CD4-positive, alpha-beta T cell treated with Interleukin-10 for 1 hour (primary cell): ENCODE data around the gene TUBB3.
"Not testable (repeated sequence)": the region's sequence is repeated elsewhere in the genome, so short reads cannot be mapped to it uniquely, and the experiment has no call there.

Experiments used
- DNase-seq: peaks from one replicate; pipeline ENCODE4 v3.0.0-alpha.2; 2020

Gene TUBB3

DNA sequence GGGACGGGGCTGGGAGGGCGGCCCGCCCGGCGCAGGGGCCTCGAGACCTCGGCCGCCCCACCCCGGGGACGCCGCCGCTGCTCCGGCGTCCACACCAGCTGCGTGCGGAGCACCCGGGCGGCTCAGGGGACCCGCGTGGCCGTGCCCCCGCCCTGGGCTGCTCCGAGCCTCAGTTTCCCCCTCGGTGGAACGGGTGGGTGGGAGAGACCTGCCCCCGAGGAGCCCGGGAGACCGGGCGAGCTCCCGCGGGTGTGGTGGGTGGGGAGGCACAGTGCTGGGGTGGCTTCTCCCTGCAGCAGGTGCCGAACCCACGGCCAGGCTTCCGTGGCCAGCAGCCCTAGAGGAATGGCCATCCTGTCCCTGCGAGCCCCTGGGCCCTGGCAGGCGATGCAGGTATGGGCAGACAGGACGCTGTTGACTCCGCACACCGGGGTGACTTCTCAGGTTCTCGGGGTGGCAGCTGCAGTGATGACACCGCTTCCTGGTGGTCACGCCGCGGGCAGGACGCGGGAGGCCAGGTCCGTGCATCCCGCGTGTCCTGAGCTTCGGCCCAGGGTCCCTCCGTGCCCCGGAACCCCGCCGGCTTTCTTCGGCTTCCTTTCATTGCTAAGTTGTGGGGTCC, 26.1 kb downstream of the TUBB3 start:
- DNase-seq: no peak

DNA sequence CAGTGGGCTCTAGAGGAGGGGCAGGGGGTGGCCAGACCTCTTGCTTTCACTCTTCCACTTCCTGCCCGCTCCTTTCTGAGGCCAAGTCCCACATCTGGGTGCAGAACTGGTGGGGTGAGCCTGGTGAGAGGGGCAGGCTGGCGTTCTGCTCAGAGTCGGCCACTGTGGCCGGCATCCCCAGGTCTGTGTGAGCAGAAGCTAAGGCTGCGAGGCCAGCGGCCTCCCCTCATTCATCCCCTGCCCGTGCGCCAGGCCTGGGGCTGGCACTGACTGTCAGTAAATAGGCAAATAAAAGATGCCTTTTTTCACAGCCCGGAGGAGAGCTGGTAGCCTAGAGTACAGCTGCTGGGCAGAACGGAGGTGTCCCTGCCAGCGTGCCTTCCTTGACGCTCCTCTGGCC, 26.6 kb downstream of the TUBB3 start:
- DNase-seq: no peak

DNA sequence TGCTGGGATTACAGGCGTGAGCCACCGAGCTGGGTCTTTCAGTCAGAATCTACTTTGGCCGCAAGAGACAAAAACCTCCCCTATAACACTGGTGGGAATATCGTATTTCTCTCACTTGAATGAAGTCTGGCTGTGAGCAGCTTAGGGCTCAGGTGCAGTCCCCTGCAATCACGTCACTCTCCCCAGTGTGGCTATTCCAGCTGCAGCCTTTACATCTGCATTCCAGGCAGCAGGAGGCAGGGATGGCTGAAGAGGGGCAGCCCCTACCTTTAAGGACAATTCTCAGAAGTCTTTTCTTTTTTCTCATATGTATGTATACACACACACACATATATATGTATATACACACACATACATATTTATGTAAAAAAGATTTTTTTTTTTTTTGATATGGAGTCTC, 28.4 kb downstream of the TUBB3 start:
- no peak for DNase-seq

DNA sequence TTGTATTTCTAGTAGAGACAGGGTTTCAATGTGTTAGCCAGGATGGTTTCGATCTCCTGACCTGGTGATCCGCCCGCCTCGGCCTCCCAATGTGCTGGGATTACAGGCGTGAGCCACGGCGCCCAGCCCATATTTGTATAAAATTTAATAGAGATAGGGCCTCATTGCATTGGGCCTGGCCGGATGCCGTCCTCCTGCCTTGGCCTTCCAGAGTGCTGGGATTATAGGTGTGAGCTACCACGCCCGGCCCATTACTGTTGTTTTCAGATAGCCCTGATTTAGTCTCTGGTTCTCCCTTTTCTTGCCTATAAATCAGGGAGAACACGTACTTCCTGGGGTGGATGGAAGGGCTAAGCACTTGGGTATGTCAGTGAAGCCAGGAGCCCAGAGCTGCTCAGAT, 28.9 kb downstream of the TUBB3 start:
- DNase-seq: no peak

DNA sequence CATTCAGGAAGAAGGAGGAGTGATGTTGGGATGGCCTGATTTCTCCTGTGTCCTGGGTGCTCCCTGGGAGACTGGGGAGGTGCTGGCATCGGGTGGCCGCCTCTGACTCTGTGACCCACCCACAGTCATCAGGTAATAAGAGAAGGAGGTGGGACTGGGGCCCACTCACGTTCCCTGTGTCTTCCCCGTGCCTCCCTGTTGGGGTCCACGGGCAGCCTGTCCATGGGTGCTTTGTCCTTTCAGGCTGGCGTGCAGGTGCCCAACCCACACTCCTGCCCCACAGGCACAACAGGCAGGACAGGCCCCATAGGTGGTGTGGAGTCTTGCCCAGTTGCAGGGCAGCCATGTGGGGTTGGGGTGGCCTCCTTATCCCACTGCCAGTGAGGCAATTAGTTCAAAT, 29.4 kb downstream of the TUBB3 start:
- no peak for DNase-seq

DNA sequence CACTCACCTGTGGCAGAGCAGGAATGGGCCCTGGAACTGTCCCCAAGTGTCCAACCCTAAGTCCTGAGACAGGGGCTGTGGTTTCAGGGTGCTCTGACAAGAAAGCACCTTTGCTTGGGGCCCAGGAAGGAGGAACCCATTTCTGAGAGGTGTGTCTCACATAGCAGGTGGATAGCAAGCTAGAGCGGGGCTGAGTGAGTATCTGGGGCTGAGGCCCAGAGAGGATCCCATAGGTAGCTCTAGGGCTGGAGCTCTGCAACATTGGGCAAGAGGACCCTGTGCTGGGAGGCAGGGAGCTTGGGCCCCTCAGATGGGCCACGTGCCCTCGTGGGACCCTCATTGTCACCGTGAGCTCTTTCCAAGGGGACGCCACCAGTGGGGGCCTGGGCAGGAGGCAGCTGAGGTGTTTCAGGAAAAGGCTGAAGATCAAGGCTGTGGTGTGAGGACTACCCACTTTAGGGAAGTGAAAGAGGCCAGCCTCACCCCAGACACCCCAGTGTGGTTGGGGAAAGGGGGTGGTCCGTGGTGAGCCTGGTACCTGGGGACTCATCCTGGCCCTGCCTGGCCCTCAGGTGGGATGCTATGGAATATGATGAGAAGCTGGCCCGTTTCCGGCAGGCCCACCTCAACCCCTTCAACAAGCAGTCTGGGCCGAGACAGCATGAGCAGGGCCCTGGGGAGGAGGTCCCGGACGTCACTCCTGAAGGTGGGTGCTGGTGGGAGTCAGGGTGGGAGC, 30.7 kb downstream of the TUBB3 start:
- no peak for DNase-seq

DNA sequence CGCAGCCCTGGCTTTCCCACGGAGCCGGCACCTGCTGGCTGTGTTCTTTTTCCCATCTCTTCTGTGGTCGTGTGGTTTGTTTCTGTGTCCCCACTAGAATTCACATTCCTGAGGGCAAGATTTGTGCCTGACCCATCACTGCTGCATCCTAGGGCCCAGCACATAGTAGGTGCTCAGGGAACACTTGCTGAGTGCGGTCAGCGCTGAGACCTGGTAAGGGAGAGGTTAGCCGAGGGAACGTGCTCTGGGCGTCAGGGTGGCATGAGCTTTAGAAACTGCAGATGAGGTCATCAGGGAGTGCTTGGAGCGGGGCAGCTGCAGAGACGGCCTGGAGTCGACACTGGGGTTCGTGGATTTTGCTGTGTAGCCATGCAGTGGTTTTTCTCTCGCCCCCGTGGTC, 31.3 kb downstream of the TUBB3 start:
- DNase-seq: no peak

DNA sequence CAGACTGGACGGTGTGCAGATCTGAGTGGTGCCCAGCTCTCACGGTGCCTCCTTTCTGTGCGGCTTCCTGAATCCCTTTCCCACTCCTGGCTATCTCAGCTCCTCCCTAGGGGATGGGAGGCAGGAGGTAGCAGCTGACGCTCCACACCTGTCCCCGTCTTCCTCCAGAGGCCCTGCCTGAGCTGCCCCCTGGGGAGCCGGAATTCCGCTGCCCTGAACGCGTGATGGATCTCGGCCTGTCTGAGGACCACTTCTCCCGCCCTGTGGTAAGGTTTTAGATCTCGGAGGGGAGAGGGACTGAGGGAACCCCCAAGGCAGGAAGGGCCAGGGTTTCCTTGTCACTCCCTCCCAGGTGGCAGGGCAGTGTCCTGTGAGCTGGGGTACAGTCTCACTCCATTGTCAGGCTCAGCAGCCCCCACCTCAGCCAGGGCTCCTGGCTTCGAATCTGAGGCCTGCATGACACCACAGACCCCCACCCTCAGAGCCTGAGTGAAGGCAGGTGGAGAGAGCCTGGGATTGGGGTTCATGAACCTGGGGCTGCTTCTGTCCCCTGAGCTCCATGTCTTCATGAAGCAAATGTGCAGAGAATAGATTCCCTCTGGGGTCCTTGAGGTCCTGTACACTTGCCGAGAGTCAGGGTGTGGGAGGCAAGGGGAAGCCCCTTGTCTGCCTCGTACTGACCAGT, 32.0 kb downstream of the TUBB3 start:
- no peak for DNase-seq

DNA sequence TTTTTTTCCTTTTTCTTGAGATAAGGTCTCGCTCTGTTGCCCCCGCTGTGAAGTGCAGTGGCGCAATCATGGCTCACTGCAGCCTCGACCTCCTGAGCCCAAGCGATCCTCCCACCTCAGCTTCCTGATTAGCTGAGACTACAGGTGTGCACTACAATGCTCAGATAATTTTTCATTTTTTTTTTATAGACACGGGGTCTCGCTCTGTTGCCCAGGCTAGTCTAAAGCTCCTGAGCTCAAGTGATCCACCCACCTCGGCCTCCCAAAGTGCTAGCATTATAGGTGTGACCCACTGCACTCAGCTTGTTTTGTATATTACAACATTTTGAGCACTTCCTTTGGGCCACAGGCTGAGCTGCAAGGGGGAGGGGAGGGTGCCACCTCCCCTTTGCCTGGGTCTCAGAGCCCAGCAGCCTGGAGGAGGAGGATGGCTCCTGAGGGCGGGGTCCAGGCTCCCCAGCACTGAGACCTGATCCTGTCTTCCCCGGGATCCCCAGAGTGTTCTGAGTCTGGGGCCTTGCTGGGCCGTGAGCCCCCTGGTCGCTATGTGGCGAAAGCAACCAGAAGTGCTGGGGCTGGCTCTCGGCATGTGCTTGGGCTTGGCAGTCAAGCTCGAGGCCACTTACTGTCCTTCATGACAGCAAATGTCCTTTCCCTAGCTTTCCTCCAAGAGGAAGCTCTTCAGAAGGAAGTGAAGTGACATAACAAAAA, 33.5 kb downstream of the TUBB3 start:
- DNase-seq: no peak

DNA sequence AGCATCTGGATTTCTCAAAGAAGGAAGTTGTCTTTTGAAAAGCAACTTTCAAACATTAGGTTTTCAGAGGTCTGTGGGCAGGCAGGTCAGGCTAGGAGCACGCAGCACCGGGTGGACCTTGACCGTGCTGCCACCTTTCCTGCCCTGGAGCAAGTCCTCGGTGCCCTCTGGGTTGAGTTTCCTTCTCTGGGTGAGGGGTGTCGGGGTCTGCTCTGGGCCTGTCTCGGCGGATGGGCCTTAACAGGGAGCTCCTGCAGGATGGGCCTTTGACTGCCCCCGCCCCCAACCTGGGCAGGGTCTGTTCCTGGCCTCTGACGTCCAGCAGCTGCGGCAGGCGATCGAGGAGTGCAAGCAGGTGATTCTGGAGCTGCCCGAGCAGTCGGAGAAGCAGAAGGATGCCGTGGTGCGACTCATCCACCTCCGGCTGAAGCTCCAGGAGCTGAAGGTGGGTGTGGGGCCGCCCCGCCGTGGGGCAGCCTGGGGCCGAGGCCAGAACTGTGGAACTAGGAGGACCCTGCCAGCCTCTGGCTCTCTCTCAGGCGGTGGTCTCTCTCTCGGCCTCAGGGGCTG, 34.2 kb downstream of the TUBB3 start:
- no peak for DNase-seq

DNA sequence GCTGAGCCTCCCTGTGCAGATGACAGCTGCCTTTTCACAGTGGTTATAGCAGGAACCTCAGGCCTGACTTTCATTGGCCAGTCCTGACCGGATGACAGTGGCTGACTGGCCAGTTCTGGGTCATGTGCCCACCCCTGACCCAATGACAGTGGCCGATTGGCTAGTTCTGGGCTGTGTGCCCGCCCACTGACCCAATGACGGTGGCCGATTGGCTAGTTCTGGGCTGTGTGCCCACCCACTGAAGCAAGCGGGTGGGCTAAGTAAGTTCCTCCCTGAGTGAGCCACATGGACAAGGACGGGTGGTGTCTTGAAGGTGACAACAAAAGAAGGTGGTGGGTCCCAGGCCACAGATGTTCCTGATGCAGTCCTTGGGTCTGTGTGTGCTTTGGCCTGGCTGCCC, 34.9 kb downstream of the TUBB3 start:
- DNase-seq: no peak

DNA sequence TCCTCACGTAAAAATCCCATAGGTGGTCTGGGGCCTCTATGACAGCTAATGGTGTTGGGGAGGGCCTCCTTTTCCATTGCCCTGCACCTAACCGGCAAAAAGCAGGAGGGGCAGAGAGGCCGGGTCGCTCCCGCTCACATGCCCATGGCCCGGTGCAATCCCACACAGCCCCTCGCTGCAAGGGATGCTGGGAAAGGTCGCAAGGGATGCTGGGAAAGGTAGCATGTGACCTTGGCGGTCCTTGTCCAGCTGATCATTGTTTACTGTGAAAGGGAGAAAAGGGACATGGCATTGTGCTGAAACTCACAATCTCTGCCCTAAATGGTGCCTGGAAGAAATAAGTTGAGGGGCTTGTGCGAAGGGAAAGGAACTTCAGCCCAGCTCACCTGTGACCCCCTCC, 35.5 kb downstream of the TUBB3 start:
- no peak for DNase-seq

DNA sequence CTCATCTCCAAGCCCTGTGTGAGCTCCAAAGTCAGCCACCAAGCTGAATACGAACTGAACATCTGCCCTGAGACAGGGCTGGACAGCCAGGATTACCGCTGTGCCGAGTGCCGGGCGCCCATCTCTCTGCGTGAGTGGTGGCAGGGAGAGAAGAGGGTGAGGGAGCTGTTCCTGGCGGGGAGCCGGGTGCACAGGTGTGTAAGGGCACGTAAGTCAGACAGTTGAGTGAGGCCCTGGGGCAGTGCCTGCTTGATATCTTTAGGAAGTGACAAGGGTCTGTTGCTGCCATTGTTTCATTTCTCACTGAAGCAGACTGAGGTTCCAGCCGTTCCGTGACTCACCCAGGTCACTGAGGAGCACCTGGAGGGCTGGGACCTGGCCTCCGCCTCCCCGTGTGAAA, 37.8 kb downstream of the TUBB3 start:
- DNase-seq: no peak

DNA sequence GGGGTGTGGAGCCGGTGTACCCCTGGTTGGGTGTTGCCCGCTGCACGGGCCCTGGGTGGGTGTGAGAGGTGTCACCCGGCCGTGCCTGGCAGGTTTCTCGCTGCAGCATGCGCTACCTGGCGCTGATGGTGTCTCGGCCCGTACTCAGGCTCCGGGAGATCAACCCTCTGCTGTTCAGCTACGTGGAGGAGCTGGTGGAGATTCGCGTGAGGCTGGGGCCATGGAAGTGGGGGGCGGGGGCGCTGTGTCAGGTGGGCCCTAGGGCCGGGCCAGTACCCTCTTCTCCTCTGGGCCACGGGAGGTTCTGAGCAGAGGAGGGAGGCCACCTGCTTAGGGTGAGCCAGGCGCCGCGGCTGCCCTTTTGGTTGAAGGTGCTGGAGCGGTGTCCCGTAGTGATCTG, 38.8 kb downstream of the TUBB3 start:
- no peak for DNase-seq

DNA sequence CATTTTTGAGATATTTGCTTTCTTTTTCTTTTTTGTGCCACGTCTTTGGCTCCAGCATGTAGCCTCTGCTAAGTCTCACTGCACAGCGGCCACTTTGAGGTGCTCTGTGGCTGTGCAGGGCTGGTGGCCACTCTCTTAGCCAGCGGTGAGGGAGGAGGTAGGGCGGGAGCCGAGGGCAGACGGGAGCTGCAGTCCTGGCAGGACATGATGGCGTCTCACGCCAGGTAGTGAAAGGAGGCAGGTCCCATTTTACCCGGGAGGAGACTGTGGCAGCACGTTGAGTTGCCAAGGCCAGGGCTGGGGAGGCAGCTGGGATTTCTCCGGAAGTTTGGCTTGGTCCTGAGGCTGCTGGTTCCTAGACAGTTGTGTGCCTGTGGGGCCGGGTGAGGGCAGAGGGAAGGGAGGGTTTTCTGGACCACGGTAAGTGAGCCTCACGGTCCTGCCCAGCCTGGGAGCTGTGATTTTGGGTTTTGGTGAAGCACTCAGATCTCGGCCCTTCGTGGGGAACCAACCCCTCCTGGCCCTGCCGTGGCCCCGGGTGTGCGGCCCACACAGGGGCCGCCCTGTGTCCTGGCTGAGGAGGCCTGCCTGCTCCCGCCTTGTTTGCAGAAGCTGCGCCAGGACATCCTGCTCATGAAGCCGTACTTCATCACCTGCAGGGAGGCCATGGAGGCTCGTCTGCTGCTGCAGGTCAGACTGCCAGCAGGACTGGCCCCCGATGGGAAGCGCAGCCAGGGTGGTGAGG, 39.8 kb downstream of the TUBB3 start:
- no peak for DNase-seq

DNA sequence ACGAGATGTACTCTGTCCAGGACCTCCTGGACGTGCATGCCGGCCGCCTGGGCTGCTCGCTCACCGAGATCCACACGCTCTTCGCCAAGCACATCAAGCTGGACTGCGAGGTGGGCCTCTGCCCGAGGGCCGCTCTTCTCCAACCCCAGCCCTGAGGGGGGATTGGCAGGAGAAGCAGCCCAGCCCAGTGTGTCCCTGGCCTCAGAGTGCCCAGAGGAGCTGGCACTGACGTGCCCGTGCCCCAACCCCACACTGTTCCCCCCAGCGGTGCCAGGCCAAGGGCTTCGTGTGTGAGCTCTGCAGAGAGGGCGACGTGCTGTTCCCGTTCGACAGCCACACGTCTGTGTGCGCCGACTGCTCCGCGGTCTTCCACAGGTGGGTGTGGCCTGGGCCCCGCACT, 41.1 kb downstream of the TUBB3 start:
- DNase-seq: no peak

DNA sequence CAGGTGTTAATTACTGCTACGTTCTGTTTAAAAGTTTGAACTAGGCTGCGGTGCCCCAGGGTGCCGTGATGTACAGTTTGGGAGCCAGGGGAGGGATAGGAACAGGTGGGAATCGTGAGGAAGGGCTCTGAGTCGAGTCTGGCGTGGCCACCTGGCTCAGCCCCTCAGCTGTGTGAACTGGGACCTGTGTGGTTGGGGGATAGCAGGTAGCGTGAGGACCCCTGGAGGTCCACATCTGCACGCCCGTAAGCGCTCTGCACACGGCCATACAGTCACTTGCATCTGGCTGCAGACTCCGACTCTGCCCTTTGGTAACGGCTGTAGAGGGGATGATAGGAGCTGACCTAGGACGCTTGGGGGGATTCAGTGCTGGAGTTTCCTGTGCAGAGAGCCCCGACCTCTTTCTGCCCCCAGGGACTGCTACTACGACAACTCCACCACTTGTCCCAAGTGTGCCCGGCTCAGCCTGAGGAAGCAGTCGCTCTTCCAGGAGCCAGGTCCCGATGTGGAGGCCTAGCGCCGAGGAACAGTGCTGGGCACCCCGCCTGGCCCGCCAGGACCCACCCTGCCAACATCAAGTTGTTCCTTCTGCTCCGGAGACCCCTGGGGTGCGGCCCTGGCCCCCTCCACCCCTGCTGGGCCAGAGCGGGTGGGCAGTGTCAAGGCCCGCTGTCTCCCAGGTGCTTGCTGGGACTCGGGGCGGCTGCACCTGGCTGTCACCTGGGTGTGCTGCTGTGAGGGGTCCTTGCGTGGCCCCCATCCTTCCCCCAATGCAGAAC, 42.5 kb downstream of the TUBB3 start:
- DNase-seq: no peak

DNA sequence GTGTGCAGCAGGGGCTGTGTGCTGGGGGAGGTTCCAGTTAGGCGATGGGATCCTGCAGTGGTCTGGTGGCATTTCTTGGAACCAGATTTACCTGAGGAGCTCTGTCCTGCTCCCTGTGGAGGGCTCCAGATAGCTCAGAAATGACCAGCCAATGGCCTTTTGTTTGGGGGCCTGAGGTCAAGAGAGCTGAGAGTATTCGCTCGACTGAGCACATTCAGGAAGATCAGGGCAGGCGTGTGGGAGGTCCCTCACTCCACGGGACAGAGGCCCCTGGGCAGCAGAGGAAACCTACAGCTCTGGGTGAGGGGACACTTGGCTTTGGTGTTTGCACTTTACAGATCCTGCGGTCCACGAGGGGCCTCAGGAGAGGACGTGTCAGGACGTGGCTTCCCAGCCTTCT, 43.6 kb downstream of the TUBB3 start:
- DNase-seq: no peak

DNA sequence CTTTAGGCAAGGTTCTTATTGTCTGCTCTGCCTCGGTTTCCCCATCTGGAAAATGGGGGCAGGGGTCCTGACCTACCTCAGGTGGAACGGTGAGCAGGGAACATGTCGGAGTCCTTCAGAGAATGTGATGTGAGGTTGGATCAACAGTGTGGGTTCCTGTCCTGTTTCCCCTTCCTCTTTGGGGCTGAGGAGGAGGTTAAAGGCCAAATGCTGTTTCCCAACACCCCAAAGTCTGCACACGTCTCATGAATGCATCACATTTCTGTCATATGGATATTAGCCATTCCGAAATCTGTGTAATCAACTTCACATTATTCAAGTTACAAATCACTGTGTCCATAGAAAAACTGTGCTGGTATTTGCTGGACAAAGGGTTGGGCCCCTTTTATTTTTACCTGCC, 44.3 kb downstream of the TUBB3 start:
- DNase-seq: not testable (repeated sequence)

DNA sequence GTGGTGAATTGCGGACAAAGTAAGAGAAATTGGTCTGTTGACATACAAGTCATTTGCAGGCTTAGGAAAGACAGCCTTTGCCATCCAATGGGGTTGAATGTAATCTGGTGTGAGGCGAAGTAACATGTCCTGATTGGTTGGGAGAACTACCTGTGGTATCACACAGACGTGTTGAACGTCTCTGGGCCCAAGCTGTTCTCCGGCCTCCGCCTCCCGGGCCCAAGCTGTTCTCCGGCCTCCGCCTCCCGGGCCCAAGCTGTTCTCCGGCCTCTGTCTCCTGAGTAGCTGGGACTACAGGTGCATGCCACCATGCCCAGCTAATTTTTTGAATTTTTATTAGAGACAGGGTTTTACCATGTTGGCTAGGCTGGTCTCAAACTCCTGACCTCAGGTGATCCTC, 44.9 kb downstream of the TUBB3 start:
- not testable (repeated sequence) for DNase-seq

DNA sequence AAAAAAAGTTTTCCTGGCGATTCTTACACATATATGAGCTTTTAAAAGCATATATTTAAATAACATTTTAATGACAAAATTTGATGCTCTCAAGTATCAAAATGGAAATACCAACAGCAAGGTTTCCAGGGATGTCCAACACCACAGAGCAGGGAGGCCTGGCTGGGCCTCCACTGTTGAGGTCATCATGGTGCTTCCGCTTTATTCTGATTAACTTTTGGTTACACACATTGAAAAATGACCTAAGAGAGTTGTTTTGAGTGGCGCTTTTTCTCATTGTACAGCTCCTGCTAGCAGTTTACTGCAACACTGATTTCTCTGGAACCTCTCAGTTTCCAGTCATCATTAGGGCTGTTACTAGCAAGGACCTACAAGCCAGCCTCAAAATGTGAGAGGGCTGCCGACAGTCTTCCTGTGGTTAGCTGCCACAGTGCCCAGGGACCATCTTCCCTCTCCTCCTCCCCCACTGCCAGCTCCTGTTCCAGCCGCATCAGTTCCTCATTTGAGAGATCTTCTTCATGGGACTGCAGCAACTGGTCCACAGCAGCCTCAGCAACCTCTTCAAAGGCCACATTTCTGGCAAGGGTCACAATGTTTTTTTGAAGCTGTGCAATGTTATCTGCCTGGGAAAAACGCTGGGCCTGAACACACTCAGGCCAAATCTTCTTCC, 46.7 kb downstream of the TUBB3 start:
- DNase-seq: no peak
